Hematopoietic multipotent progenitor cell treated with erythropoietin and hydrocortisone succinate and interleukin-3 and kit ligand, for 17 days (in vitro differentiated cells): ENCODE measurements around the gene MAB21L4.

ENCODE experiments used
- DNase-seq: peaks from one replicate; pipeline ENCODE4 v3.0.0-alpha.2; 2015; ENCODE audit warnings: low spot score

Gene MAB21L4

DNA sequence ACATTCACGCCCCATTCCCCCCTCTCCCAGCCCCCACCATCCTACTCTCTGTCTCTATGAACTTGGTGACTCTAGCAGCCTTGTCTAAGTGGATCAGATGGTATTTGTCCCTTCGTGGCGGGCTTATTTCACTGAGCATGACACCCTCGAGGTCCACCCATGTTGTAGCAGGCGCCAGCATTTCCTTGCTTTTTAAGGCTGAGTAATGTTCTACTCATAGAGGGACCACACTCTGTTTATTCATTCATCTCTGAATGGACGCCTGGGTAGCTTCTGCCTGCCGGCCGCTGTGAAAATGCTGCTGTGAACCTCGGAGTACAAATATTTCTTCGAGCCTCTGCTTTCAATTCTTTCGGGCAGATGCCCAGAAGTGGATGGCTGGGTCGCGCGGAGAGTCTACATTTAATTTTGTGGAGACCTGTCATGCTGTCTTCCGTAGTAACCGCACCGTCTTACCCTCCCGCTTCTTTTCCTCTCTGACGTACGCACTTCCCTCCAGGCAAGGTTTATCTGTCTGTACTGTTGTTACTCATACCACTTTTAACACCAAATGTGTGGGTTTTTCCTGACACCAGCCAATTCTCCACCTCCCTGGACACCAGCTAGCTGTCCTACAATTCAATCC is 15.8 kb upstream of the MAB21L4 start:
- no peak for DNase-seq

DNA sequence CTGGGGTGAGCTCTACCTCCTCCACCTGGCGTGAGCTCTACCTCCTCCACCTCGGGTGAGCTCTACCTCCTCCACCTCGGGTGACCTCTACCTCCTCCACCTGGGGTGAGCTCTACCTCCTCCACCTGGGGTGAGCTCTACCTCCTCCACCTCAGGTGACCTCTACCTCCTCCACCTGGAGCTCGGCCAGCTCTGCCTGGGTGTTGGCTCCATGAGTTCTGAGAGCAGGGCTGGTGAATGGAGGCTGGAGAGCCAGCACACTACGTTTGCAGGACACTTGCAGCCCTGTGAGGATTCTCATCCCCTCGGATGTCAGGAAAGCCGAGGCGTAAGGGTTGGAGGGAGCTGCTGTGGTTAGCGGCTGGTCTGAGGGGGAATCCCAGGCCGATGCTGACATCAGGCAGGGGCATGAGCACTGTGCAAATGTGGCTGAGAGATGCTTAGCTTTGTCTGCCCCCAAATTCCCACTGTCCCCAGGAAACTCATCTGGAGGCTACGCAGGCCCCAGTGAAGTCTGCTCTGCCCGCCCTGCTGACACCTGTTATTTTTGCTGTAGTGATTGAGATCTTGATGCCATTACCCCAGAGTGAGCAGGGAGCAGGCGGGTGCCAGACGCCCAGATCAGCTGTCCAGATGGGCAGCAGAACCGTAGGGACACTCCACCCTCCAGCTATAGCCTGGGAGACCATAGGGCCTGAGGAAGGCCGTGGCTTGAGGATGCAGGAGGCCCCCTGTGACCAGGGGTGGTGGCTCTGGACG is 13.4 kb upstream of the MAB21L4 start:
- DNase-seq = no peak

DNA sequence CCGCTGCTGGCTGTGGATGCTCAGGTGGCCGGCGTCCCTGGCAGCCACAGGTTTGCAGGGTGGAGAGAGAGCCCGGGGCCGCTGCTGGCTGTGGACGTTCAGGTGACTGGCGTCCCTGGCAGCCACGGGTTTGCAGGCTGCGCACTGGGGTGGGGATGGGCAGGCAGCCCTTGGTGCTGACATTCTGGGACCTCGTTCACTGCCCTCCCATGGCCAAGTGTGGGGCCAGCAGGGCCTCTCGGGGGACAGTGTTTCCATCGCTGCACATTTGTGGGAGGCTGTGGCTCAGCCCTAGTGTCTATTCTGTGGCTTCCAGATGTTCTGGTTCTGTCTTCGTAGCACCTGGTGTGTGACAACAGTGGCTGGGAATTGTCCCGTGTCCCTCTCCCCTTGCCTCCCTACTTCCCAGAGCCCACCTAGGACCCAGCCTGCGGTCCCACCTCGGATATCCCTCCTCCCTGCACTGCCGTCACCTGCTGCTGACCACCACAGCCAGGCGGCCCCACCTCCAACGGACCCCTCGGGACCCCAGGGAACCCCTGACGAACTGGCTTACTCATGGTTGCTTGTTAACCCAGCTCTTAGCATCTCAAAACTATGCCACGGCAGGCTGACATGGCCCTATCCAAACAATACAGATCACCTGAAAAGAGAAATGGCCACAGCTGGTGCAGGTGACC is 11.1 kb upstream of the MAB21L4 start:
- DNase-seq = no peak

DNA sequence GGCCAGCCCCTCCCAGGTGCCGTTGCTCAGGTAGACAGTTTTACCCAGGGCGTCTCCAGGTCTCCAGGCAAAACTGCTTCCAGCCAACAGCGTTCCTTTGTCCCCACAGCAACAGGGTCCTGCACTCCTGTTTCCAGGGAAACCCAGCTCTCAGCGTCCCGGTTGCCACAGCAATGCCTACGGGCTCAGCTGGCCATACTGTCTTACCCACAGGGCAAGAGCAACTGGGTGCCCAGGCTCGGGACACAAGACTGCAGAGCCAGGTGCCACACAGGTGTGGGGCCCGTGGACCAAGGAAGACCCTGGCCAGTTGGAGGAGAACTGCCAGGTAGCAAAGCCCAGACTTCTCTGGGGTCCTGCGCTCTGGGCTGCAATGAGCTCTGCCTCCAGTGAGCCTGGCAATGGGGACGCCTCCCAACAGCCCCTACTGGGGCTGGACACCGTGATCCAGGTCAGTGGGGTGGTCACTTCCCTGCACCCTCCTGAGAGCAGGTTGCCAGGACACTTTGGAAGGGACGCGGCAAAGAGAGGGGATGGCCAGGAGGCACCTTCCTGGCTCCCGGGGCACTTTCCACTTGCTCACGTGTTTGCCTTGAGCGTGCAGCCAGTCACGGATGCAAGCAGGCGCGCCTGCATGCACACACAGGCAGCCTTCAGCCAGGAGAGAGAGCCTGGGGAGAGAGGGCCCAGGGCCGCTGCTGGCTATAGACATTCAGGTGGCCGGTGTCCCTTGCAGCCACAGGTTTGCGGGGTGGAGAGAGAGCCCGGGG is 10.4 kb upstream of the MAB21L4 start, which contains the start of gene CROCC2:
Gene CROCC2, plus strand, starts transcription at position 196 of the 770 bp plus-strand sequence. Its CDS starts 178 bp downstream, at position 374.
- no peak for DNase-seq

DNA sequence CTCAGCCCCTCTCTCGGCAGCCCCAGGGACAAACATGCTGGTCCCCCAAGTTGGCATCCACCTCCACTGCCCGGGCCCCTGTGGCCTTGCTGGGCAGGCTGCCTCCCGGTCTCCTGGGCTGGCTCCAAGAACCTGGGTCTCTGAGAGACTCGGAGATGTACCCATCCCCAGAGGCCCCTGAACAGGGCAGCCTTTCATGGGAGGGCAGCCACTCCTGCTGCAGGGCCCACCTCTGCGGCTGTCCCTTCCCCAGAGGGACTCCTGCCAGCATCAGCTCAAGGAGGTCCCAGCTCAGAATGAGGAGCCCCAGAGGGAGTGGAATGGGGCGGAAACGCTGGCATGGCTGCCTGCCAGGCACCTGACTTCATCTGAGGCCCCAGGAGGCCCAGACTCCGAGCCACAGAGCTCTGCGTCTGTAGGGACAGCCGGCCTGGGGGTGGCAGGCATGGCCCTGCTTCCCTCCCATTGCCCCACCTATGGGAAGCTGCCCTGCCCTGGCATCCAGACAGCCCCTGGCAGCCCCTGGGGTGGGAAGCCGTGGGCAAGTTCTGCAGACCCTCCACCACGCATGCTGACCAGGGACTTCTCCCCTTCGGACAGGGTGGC is 9.3 kb upstream of the MAB21L4 start:
- DNase-seq = no peak

DNA sequence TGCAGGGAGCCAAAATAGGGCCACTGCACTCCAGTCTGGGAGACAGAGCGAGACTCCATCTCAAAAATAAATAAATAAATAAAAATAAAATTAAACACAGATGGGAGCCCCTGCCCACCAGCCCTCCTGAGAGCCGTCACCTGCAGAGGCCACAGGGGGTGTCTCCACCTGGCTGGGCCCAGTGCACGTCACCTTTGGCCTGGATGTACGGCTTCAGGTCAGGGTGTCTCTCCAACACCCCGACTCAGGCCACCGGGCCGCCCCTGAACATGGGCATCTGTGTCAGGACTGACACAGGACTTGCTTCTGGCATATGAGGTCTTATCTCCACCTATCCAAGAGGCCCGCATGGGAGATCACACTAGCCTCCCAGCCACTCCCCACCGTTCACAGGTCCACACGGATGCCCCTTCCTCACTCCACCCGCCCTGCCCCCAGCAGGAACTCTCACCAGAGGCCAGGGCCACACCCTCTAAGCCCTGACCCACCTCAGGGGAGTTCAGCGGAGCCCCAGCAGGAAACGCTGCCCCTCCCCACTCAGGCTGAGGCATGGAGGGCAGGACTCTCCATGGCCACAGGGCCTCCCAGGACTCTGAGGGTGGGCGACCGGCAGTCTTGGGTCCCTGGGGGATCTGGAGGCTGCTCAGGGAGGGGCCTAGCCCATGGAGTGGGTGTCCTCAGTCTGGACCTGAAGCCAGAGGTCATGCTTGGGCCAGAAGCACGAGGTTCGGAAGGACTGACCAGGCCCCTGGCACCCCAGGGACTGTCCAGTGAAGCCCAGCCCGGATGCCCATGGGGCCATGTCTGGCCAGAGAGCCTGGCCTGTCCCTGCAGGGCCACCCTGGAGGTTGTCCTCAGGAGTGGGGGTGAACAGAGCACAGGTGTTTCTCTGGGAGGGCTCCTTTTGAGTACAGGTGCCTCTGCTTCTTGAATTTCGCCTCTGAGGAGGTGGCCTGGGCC is 8.5 kb upstream of the MAB21L4 start:
- DNase-seq = no peak

DNA sequence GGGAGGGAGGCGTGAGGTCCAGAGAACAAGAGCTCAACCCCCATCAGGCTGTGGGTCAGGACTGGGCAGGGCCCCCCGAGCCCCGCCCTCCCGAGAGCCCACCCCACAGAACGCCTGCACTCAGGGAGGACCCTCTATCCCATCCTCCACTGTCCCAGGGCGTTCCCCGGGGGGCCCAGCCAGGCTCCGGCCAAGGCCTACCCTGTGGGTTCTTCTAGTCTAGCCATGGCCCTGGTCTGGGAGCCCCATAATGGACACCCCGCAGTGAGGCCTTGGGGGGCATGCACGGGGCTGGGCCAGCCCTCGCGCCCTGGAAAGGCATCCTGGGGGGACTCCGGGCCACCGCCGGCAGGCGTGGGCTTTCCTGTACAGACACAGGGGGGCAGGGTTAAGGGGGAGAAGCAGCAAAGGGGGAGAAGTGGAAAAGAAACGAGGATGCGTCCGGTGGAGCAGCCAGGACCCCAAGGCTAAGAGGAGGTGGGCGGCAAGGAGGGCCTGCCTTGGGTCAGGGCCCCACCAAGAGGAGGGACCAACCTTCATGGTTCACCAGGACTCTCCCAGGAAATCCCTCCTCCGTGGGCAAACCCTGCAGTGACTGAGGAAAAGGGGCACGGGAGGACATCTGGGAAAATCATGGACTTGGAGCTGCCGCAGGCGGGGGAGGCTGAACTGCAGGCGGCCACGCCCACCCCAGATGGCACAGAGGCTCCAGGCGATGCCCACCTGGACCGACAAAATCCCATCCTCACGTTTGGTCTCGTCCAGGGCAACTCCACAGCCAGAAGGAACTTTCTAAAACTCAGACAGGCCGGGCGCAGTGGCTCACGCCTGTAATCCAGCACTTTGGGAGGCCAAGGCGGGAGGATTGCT is 7.5 kb upstream of the MAB21L4 start:
- no peak for DNase-seq

DNA sequence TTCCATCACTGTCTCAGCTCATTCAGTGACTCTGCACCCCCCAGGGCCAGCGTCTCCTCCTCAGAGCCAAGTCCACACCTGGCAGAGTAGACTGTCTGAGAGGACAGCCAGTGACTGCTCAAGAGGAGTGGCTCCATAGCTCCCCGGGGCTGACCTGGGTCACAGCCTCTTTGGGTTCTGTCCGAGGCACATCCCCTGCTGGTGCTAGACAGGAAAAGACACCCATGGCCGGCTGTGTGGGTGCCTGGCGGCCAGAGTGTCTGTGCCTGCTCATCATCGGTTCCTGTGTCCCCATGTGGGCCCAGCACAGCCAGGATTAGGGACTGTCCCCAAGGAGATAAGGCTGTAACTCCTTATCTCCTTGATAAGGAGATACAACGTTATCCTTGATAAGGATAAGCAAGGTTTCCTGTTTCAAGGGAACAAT is 6.7 kb upstream of the MAB21L4 start:
- no peak for DNase-seq

DNA sequence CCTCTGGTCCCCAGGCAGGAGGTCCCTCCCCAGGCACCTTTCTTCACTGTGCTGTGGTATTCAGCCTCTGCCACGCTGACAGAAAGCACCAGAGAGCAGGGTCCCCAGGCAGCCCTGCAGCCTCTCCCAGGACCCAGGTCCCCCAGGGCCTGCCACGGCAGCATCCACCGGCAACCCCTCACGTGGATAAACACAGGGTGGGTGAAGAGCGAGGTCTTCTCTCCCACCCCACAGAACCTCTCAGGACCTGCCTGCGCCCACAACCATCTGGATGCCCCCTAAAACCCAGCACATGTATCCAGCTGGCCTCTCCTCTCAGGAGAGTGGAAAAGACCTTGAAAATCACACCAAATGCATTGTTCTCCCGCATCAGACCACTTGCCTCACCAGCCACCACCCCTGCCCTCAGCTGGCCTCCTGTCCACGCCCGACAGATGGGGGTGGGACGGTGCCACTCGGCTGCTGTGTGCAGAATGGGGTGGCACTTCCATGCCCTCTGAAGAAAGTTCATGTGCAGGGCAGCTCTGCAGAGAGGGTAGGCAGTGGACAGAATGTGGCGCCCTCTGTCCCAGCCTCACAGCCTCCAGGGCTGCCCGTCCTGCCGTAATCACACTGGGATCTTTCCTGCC is 6.1 kb upstream of the MAB21L4 start:
- DNase-seq = no peak

DNA sequence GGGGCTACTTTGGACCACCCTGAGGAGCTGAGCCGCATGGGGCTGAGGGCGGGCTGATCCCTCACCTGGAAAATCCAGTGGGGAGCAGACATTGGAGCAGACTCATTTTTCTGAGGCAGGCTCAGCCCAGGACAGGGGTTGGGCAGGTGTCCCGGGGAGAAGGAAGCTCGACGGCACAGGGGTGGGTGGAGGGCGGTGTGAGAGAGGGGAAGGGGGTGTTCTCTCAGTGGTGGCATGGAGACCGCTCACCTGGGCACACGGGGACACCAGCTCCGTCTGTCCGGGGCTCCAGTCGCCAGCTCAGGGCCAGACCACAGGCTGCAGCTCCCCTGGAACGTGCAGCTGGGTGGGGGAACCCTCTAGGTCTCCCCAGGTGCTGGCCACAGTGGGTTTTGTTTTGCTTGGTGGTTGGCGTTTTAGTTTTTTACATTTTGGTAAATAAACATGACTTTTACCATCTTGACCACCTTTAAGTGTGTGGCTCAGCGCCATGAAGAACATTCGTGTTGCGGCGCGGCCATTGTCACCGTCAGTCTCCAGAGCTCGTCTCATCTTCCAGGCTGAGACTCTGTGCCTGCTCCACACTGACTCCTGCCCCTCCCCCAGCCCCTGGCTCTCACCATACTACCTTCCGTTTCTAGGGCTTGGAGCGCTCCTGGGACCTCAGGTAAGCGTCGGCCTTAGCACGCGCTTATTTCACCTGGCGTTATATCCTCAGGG is 4.3 kb upstream of the MAB21L4 start:
- DNase-seq = no peak

DNA sequence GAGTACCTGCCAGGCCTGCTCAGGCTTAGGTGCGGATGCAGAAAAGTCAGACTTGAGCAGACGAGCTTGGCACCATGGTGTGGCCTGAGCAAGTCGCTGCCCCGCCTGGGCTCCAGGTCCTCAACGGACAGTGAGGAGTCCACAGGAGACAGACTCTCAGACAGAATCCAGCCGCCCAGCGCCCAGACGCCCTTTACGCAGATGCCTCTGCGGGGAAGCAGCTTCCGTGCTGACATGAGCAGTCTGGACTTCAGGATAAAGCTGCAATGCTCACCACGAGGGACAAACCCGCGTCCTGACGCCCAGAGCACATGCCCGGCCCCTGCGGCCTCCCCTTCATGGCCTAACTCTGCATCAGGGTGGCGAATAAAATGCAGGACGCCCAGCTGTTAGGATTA is 3.5 kb upstream of the MAB21L4 start:
- no peak for DNase-seq

DNA sequence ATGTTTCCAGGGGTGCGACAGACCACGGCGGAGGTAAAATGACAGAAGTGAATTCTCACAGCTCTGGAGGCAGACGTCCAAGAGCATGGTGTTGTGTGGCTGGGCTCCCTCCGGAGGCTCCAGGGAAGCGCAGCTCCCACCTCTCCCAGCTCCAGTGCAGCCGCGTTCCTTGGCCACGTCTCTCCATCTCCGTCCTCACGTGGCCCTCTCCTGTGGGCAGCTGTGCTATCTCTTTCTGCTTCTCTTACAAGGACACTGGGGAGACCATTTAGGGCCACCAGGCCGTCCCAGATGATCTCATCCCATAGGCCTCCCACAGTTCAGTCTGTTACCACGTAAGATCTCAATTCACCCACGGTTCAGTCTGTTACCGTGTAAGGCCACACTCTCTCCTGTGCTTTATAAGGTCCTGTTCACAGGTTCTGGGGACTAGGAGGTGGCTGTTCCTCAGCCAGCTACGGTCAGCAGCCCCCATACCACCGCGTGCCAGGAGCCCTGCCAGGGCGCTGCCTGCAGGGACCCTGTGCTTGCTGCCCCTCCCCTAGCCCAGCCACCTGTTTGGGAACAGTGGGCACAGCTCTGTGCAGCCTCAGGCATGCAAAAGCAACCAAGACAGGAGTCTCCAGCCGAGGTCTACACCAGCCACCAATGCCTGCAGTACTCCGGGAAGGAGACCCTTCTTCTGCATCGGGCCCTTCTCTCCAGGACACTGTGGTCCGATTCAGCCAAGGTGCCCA is 2.9 kb upstream of the MAB21L4 start:
- DNase-seq = no peak

DNA sequence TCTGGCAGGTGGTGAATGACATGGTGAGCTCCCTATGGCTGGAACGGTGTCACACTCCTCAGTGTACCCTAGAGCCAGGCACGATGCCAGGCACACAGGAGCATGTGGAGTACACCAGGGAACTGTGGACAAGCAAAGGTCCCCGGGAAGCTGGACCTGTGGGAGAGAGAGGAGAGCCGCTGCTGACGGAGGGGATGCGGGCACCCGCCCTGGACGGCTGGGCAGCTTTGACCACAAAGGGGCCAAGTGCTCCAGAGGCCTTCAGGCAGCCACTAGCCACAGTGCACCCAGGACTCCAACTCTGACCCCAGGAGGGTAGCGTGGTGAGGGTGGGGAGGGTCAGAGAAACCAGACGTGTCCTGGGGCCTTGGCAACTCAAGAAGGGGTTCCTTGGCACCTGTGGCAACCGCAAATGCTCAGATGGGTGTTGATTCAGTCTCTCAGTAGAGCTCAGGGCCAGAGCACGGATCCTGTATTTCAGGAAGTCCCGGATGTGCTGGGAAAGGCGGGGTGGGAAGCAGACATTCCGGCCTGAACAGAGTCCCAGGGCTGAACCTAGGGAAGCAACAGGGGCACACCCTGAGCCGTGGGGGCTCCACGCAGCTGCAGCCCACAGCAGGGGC is 2.3 kb upstream of the MAB21L4 start:
- no peak for DNase-seq

DNA sequence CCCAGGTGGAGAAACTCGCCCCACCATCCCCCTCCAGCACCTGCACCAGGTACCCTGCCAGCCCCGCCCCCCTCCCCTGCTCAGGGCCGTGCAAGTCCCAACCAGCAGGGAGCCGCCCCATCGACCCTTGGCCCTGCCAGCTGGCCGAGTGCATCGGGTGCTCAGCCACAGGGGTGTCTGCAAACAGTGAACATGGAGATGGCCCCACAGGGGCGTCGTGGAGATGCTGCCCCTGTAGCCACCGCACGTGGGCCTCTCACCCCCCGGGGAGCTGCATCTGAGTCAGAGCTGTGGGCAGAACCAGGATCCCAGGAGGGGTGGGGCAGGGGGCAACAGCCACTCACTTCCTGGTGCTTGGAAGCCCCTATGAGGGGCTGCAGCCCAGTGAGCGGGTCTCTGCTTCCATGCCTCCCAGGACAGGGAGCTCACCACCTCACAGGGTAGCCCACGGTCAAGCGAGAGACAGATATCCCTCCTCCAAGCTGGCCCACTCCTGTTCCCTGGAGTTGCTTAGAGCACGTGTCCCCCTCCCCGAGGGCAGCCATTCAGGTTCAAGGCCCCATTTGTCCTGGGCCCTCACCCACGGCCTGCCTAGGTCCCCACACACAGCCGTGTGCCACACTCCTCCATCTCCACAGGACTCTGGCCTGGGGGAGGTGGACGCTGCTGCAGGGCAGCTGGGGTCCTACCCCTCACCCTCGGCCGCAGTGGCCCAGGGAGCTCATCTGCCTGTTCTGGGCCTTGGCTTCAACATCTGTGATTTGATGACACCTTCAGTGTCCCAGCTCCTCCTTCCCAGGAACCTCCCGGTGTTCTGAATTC is 1.1 kb upstream of the MAB21L4 start:
- no peak for DNase-seq

DNA sequence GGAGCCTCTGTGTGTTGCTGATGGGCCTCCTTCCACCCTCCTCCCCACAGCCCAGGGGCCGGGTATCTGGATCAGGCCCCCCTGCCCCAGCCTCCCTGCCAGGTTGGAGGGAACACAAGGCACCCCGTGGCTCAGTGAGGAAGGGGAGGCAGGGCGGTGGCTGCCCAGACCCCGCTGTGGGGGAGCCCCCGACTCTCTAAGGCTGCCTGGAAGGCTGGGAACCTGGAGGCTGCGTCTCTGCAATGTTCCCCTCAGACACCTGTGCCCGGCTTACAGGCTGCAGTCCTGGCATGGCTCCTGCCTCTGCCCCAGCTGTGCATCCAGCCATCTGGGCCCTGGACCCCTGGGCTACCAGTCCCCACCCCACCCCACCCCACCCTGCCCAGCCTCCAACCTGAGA is 438 bp upstream of the MAB21L4 start:
- no peak for DNase-seq

DNA sequence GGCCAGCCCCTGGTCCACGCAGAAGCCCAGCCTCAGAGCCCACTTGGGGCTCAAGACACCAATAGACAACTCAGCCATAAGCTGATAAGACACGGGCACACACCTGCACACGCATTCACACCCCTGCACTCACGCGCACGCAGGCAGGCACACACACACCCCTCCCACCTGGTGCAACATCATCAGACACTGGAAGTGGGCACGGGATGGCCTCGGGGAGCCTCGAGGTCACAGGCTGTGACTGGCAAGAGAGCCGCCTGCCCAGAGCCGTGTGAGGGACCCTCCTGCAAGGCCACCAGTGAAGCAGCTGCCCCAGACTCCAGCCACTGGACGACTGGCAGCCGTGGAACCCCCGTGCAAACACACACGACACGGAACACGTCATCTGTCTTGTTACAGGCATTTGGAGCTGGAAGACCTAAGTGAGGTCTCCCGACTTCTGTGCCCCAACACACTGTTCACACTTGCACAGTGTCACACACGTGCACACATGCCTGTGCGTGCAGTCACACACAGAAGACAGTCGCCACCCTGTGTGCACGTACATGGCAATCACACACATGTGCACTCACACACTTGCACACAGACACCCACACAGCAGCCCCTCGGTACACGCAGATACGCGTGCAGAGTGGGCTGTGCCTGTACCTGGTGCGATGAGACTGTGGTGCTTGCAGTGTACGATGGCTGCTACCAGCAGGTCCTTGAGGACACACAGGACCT is 959 bp downstream of the MAB21L4 start:
- DNase-seq = no peak
